ENCODE measurements around the gene TERT. TPM values are rescaled to one million over a fixed set of nuclear protein-coding genes. Genes with fewer than 3 reads are reported as not detected.

The TERT gene
- total RNA-seq, 1 donor from 2014 or later = 2.4 TPM

DNA sequence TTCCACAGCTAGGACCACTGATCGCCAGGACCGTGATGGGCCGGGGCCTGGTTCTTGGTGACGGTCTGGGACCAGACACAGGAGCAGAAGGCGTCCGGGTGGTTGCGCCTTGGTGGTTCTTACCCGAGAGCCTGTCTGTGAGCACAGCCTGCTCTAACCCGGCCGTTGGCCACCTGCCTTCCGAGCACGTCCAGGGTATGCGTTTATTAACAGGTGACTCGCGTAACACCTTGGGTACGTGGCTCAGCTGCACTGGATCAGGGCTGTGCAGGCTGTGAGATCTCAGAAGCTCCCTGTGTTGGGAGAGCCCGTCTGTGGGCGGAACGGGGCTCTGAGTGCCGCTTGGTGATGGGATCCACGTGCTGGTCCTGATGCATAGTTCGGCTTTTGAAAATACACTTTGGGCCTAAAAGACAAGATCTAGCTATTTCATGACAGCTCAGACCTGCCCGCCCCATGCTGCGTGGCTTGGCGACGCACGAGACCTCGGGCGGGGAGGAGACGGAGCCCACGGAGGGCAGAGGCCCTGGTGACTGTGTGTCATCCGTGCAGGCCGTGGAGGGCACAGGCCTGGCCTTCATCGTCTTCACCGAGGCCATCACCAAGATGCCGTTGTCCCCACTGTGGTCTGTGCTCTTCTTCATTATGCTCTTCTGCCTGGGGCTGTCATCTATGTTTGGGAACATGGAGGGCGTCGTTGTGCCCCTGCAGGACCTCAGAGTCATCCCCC lies 76.4 kb downstream of the TERT start:
- Mint-ChIP-seq H3K27ac (peak overlapping the region; percentile 57), H3K4me1 (peaks cover 2% of the 10 kb centered on the region), H3K27me3 (ENCODE audit: insufficient read depth, low read depth) (peaks cover 10% of the 10 kb centered on the region), H3K36me3 (no peaks in the 10 kb centered on the region), H3K4me3 (no peak overlapping the region), H3K9me3 (no peaks in the 10 kb centered on the region)
- Histone ChIP-seq H3K79me2 (ENCODE audit: low read depth) (no peaks in the 10 kb centered on the region), H2AFZ (replicated peaks) (no peak overlapping the region), H3K9me3 (ENCODE audit: low read depth) (no peaks in the 10 kb centered on the region), H3F3A (ENCODE audit: low read depth) (peaks cover 6% of the 10 kb centered on the region), H3K4me3 (no peak overlapping the region), H3K9ac (no peak overlapping the region), H3K27me3 (no peaks in the 10 kb centered on the region), H3K27ac (no peak overlapping the region), H3K4me1 (no peaks in the 10 kb centered on the region), H3K4me2 (no peak overlapping the region), H3K36me3 (no peaks in the 10 kb centered on the region), H4K20me1 (ENCODE audit: low read depth) (no peaks in the 10 kb centered on the region)
- TF ChIP-seq EZH2 (IDR thresholded peaks at IDR 0.05) = no peak
- TF ChIP-seq, protein P1, sequence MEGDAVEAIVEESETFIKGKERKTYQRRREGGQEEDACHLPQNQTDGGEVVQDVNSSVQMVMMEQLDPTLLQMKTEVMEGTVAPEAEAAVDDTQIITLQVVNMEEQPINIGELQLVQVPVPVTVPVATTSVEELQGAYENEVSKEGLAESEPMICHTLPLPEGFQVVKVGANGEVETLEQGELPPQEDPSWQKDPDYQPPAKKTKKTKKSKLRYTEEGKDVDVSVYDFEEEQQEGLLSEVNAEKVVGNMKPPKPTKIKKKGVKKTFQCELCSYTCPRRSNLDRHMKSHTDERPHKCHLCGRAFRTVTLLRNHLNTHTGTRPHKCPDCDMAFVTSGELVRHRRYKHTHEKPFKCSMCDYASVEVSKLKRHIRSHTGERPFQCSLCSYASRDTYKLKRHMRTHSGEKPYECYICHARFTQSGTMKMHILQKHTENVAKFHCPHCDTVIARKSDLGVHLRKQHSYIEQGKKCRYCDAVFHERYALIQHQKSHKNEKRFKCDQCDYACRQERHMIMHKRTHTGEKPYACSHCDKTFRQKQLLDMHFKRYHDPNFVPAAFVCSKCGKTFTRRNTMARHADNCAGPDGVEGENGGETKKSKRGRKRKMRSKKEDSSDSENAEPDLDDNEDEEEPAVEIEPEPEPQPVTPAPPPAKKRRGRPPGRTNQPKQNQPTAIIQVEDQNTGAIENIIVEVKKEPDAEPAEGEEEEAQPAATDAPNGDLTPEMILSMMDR (IDR thresholded peaks at IDR 0.05) = no peak
- no peak for TF ChIP-seq EZH2phosphoT487 (IDR thresholded peaks at IDR 0.05)
- no peak for DNase-seq (ENCODE audit: low spot score)

DNA sequence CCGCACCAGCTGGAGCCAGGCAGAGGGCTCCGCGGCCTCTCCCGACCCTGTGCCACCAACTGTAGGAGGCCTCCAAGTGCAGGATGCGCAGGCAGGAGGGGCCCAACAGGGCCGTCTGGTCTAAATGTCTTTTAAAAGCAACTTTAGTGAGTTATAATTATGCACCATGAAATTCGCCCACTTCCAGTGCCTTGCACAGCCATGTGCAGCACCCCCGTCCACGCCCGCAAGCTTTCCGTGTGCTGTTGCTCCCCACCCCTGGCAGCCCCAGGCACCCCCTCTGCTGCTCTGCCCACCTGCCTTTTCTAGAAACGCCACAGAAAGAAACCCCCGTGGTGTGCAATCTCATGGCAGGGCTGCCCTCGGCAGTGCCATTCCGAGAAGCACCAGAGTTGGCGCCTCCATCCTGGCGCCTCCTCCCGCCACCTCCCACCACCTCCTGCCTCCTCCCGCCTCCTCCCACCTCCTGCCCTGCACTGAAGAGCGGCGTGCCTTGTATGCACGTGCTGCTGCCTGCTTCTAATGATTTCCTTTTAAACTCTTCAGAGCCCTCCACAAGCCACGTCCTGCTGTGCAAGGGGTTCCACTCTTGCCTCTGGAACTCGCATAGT lies 77.2 kb downstream of the TERT start:
- Histone ChIP-seq H3K9ac (no peak overlapping the region), H2AFZ (replicated peaks) (no peak overlapping the region), H3K4me2 (no peak overlapping the region), H3K79me2 (ENCODE audit: low read depth) (no peaks in the 10 kb centered on the region), H3K27me3 (no peaks in the 10 kb centered on the region), H3F3A (ENCODE audit: low read depth) (peaks cover 6% of the 10 kb centered on the region), H3K27ac (no peak overlapping the region), H4K20me1 (ENCODE audit: low read depth) (no peaks in the 10 kb centered on the region), H3K36me3 (no peaks in the 10 kb centered on the region), H3K4me3 (no peak overlapping the region), H3K9me3 (ENCODE audit: low read depth) (no peaks in the 10 kb centered on the region), H3K4me1 (no peaks in the 10 kb centered on the region)
- Mint-ChIP-seq H3K4me1 (peaks cover 2% of the 10 kb centered on the region), H3K27ac (no peak overlapping the region), H3K9me3 (no peaks in the 10 kb centered on the region), H3K36me3 (no peaks in the 10 kb centered on the region), H3K4me3 (no peak overlapping the region), H3K27me3 (ENCODE audit: insufficient read depth, low read depth) (peaks cover 10% of the 10 kb centered on the region)
- TF ChIP-seq, protein P1 (IDR thresholded peaks at IDR 0.05) = no peak
- TF ChIP-seq EZH2 (IDR thresholded peaks at IDR 0.05) (no peak), EZH2phosphoT487 (IDR thresholded peaks at IDR 0.05) (no peak)
- peak; percentile 55 for DNase-seq (ENCODE audit: low spot score)

DNA sequence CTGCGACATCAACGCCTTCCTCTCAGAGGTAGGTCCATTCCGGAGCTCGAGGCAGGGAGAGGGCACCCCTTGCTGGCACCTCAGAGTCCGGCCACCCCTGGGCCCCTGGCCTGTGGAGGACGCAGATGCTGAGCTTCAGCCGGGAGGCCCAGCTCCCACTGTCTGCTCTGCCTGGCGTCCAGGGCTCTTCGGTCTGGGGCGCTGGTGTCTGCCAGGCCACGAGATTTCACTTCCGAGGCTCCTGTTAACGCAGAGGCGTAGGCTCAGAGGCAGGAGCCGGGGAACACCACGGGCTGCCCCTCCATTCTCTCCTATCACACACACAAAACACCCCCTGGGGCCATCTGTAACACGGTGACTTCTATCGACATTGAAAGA lies 78.0 kb downstream of the TERT start:
- H3K9me3 ChIP-seq (ENCODE audit: low read depth) = no peaks in the 10 kb centered on the region
- H2AFZ ChIP-seq (replicated peaks) = no peak overlapping the region
- no peak overlapping the region for H3K9ac ChIP-seq
- H3K4me2 ChIP-seq = no peak overlapping the region
- no peak for DNase-seq (ENCODE audit: low spot score)
- H3K4me3 ChIP-seq = no peak overlapping the region
- Mint-ChIP-seq H3K27ac (no peak overlapping the region), H3K36me3 (no peaks in the 10 kb centered on the region), H3K4me1 (peaks cover 2% of the 10 kb centered on the region), H3K9me3 (no peaks in the 10 kb centered on the region), H3K4me3 (no peak overlapping the region), H3K27me3 (ENCODE audit: insufficient read depth, low read depth) (peaks cover 7% of the 10 kb centered on the region)
- H3K79me2 ChIP-seq (ENCODE audit: low read depth) = no peaks in the 10 kb centered on the region
- no peaks in the 10 kb centered on the region for H3K36me3 ChIP-seq
- H3F3A ChIP-seq (ENCODE audit: low read depth) = peaks cover 1% of the 10 kb centered on the region
- no peaks in the 10 kb centered on the region for H4K20me1 ChIP-seq (ENCODE audit: low read depth)
- H3K4me1 ChIP-seq = no peaks in the 10 kb centered on the region
- TF ChIP-seq, protein P1 (IDR thresholded peaks at IDR 0.05) = no peak
- TF ChIP-seq EZH2phosphoT487 (IDR thresholded peaks at IDR 0.05) (no peak), EZH2 (IDR thresholded peaks at IDR 0.05) (no peak)
- H3K27ac ChIP-seq = no peak overlapping the region
- H3K27me3 ChIP-seq = no peaks in the 10 kb centered on the region
